Skeletal muscle tissue (tissue), 4 donors: Measurements from ENCODE around the gene JAKMIP3. TPM values are rescaled to one million over a fixed set of nuclear protein-coding genes. Genes with fewer than 3 reads are reported as not detected.

Experiments used
- H3K27ac ChIP-seq: one replicate; pipeline ENCODE4 v1.7.0; 2013; ENCODE audit warnings: mild to moderate bottlenecking, low read depth, low read length, inconsistent platforms
- H3K27me3 ChIP-seq, 3 donors: one replicate each; pipeline ENCODE4 v1.7.0; 2013; ENCODE audit warnings: low read length in 3 of 3; ENCODE audit not compliant: control insufficient read depth in 3 of 3, insufficient read depth in 3 of 3
- H3K36me3 ChIP-seq, 3 donors: one replicate each; pipeline ENCODE4 v1.7.0; 2013; ENCODE audit warnings: low read length in 3 of 3; ENCODE audit not compliant: control insufficient read depth in 3 of 3, insufficient read depth in 3 of 3
- H3K4me1 ChIP-seq, 3 donors: one replicate each; pipeline ENCODE4 v1.7.0; 2013; ENCODE audit warnings: low read length in 3 of 3, mild to moderate bottlenecking in 3 of 3; ENCODE audit not compliant: control insufficient read depth in 3 of 3, insufficient read depth in 3 of 3
- H3K4me3 ChIP-seq, 3 donors: one replicate each; pipeline ENCODE4 v1.7.0; 2013; ENCODE audit warnings: low read length in 3 of 3
- H3K9ac ChIP-seq, 3 donors: one replicate each; pipeline ENCODE4 v1.7.0; 2013; ENCODE audit warnings: low read length in 3 of 3, mild to moderate bottlenecking in 3 of 3, moderate library complexity in 2 of 3, low read depth in 1 of 3
- H3K9me3 ChIP-seq, 3 donors: one replicate each; pipeline ENCODE4 v1.7.0; 2013; ENCODE audit warnings: low read length in 3 of 3; ENCODE audit not compliant: control insufficient read depth in 3 of 3
- total RNA-seq: library from RNA; depleted of rRNA; stranded (reverse); fragments of >200 nt; gene quantifications from one replicate; pipeline ENCODE4 v1.2.3, GENCODE V29; 2014
- donor health status: Osteomylitis.

The JAKMIP3 gene
- total RNA-seq, 1 donor from 2014 or later = under 0.01 TPM

GRCh38 chr10:132102071-132102716, 36.4 kb downstream of the JAKMIP3 start:
- H3K27me3 ChIP-seq = peaks cover 0 to 3% (median 0%) of the 10 kb centered on the region in 3 donors
- no peak overlapping the region for H3K9ac ChIP-seq
- no peaks in the 10 kb centered on the region for H3K36me3 ChIP-seq
- no peak overlapping the region for H3K4me3 ChIP-seq
- H3K9me3 ChIP-seq = no peaks in the 10 kb centered on the region
- no peaks in the 10 kb centered on the region for H3K4me1 ChIP-seq
- no peak overlapping the region for H3K27ac ChIP-seq

- Histone ChIP-seq H3K4me1 (no peaks in the 10 kb centered on the region), H3K9me3 (no peaks in the 10 kb centered on the region), H3K27ac (no peak overlapping the region), H3K36me3 (no peaks in the 10 kb centered on the region), H3K4me3 (no peak overlapping the region), H3K27me3 (peaks cover 0 to 3% (median 0%) of the 10 kb centered on the region in 3 donors), H3K9ac (no peak overlapping the region)
Measured at GRCh38 chr10:132102717-132103110, 37.0 kb downstream of the JAKMIP3 start.

- Histone ChIP-seq H3K27ac (no peak overlapping the region), H3K4me1 (no peaks in the 10 kb centered on the region), H3K9ac (no peak overlapping the region), H3K4me3 (no peak overlapping the region), H3K27me3 (peaks cover 0 to 3% (median 0%) of the 10 kb centered on the region in 3 donors), H3K36me3 (no peaks in the 10 kb centered on the region), H3K9me3 (no peaks in the 10 kb centered on the region)
Measured at GRCh38 chr10:132103116-132103910, 37.6 kb downstream of the JAKMIP3 start.

- H3K27ac ChIP-seq = no peak overlapping the region
Measured at GRCh38 chr10:132104062-132104461, 38.3 kb downstream of the JAKMIP3 start.

GRCh38 chr10:132104471-132105301, 38.9 kb downstream of the JAKMIP3 start:
- no peak overlapping the region for H3K4me3 ChIP-seq
- no peaks in the 10 kb centered on the region for H3K27me3 ChIP-seq
- H3K4me1 ChIP-seq = peaks cover 0 to 3% (median 3%) of the 10 kb centered on the region in 3 donors
- H3K9ac ChIP-seq = no peak overlapping the region
- no peaks in the 10 kb centered on the region for H3K9me3 ChIP-seq
- no peak overlapping the region for H3K27ac ChIP-seq
- no peaks in the 10 kb centered on the region for H3K36me3 ChIP-seq

More at GRCh38 chr10:132104062-132104461, 38.3 kb downstream of the JAKMIP3 start:
- no peaks in the 10 kb centered on the region for H3K27me3 ChIP-seq
- no peaks in the 10 kb centered on the region for H3K36me3 ChIP-seq
- no peaks in the 10 kb centered on the region for H3K9me3 ChIP-seq
- no peak overlapping the region for H3K4me3 ChIP-seq
- H3K4me1 ChIP-seq = no peaks in the 10 kb centered on the region
- H3K9ac ChIP-seq = no peak overlapping the region

- Histone ChIP-seq H3K36me3 (no peaks in the 10 kb centered on the region), H3K4me3 (no peak overlapping the region), H3K27ac (no peak overlapping the region), H3K4me1 (peaks cover 0 to 7% (median 3%) of the 10 kb centered on the region in 3 donors), H3K9ac (no peak overlapping the region), H3K27me3 (no peaks in the 10 kb centered on the region), H3K9me3 (no peaks in the 10 kb centered on the region)
Measured at GRCh38 chr10:132105302-132105995, 39.7 kb downstream of the JAKMIP3 start.

- no peak overlapping the region for H3K9ac ChIP-seq
Measured at GRCh38 chr10:132106431-132106830, 40.7 kb downstream of the JAKMIP3 start.

GRCh38 chr10:132107186-132107948, 41.6 kb downstream of the JAKMIP3 start:
- no peak overlapping the region for H3K27ac ChIP-seq
- peaks cover 0 to 7% (median 3%) of the 10 kb centered on the region in 3 donors for H3K4me1 ChIP-seq
- no peaks in the 10 kb centered on the region for H3K36me3 ChIP-seq
- no peak overlapping the region for H3K9ac ChIP-seq
- H3K4me3 ChIP-seq = no peak overlapping the region
- H3K27me3 ChIP-seq = no peaks in the 10 kb centered on the region
- H3K9me3 ChIP-seq = no peaks in the 10 kb centered on the region

More at GRCh38 chr10:132106431-132106830, 40.7 kb downstream of the JAKMIP3 start:
- H3K36me3 ChIP-seq = no peaks in the 10 kb centered on the region
- H3K27me3 ChIP-seq = no peaks in the 10 kb centered on the region
- no peak overlapping the region for H3K27ac ChIP-seq
- no peak overlapping the region for H3K4me3 ChIP-seq
- H3K9me3 ChIP-seq = no peaks in the 10 kb centered on the region
- peaks cover 0 to 7% (median 3%) of the 10 kb centered on the region in 3 donors for H3K4me1 ChIP-seq
